ELF-1 (cell line): ENCODE measurements around the gene ITFG1.
"Not testable (repeated sequence)": the region's sequence is repeated elsewhere in the genome, so short reads cannot be mapped to it uniquely, and the experiment has no call there.

ENCODE experiments used
- DNase-seq: peaks from one replicate; pipeline ENCODE4 v3.0.0-alpha.2; 2016; ENCODE audit warnings: low read depth, low spot score

The ITFG1 gene

DNA sequence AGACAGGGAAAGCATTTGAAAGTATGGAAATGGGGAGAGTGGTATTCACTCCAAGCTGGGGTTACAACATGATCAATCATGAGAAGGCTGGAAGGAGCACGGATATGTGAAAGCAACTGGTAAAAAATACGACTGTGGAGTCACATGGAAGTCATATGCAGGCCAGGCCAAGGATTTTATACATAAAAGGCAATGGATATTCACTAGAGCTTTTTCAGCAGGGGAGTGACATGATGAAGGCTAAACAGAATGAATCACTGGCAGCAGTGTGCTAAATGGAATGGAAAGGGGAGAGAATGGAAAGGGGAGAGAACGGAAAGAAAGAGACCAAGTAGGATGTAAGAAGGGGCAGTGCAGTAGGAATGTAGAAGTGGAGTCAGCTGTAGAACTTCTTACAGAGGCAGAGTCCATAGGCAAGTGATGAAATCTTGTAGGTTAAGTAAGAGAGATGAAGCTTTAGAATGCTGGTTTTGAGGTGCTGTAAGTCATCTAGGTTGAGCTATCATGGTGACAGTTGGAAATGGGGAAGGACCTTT is 304.1 kb downstream of the ITFG1 start:
- no peak for DNase-seq

GRCh38 chr16:47152501-47152900 is 308.4 kb downstream of the ITFG1 start:
- DNase-seq, result not testable (repeated sequence)

- no peak for DNase-seq
Observed at GRCh38 chr16:47150067-47150466, 310.8 kb downstream of the ITFG1 start.

GRCh38 chr16:47144559-47144877 is 316.3 kb downstream of the ITFG1 start:
- no peak for DNase-seq

DNA sequence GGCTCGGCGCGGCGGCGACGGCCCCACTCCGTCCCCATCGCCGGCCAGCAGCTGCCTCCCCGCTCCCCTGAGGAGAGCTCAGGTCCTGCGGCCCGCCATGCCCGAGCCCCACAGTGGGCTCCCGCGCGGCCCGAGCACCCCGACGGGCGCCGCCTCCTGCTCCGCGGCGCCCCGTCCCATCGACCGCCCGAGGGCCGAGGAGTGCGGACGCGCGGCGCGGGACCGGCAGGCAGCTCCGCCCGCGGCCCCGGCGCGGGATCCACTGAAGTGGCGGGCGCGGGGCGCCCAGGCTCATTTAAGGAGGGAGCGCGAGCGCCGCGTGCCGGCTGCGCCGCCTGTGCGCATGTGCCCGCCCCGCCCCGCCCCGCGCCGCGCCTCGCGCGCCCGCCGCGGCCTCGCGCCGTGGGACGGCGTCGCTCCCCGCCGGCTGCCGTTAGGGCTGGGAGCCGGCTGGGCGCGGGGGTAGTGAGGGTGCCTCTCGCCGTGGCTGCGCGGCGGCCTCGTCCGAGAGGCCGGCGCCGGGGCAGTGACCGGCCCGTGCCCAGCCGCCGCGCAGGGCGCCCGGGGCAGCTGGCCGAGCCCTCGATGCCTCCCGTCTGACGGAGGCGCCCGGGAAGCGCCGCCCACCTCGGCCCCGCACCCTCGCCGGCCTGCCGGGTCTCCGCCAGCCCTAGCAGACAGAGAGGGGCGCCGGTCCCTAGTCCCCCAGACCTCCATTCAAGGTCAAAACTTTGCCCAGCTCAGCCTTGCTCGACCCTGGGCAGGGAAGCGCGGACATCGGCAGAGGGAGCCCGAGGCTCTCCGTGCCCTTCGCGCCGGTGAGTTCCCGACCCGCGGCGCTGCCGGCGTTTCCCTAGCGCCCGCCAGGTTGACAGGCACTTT is 316.9 kb downstream of the ITFG1 start, which contains the start of gene NETO2:
Gene NETO2 (minus strand): TSS at position 269 of the 882 bp plus-strand sequence. CDS start 333 bp downstream, outside the sequence.
- DNase-seq, result peak; percentile 77

GRCh38 chr16:47142821-47143676 is 317.8 kb downstream of the ITFG1 start:
- peak; percentile 91 for DNase-seq

DNA sequence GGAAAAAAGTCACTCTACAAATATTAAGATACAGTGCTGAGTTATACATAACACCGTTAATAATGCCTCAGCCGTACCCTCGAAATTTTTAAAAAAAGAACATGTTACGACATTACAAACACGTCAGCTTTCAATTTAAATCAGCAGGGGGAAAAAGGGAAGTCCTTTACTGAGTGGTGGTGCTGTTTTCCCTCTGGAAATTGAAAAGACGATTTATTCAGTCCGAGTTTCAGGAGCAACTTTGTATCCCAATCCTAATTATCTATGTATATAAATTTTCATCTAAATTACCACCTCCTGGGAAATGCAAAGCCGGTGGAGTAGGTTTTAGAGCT is 318.4 kb downstream of the ITFG1 start:
- peak; percentile 23 for DNase-seq

- DNase-seq, result peak; percentile 91
Observed at GRCh38 chr16:47141773-47142485, 318.9 kb downstream of the ITFG1 start.

DNA sequence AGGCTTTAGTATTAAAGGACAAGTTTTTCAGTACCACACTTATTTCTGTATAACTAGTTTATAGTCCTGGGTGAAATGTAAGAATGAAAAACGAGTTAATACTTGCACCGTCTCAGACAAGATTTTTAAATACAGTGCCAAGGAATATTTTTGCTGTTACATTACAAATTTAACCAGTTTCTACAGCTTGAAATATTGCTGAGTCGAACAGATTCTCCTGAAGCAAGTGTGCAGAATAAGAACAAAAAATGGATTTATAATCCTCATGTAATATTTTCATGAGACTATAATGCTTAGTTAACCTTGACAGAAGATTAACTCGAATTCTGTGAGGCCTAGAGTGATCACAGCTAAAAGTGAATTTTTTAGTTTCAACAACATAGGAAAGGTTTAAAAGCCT is 320.2 kb downstream of the ITFG1 start:
- no peak for DNase-seq

- DNase-seq, result no peak
Observed at GRCh38 chr16:47139561-47140185, 321.2 kb downstream of the ITFG1 start.

DNA sequence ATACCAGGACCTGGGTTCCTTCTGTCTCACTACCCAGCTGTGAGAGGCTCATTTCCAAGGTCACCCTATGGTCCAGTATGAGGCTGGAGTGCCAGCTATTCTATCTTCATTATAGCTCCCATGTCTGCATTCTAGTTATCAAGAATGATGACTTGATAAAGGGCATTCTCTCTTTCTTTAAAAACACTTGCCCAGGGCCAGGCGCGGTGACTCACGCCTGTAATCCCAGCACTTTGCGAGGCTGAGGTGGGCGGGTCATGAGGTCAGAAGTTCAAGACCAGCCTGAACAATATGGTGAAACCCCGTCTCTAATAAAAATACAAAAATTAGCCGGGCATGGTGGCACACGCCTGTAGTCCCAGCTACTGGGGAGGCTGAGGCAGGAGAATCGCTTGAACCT is 322.9 kb downstream of the ITFG1 start:
- not testable (repeated sequence) for DNase-seq

DNA sequence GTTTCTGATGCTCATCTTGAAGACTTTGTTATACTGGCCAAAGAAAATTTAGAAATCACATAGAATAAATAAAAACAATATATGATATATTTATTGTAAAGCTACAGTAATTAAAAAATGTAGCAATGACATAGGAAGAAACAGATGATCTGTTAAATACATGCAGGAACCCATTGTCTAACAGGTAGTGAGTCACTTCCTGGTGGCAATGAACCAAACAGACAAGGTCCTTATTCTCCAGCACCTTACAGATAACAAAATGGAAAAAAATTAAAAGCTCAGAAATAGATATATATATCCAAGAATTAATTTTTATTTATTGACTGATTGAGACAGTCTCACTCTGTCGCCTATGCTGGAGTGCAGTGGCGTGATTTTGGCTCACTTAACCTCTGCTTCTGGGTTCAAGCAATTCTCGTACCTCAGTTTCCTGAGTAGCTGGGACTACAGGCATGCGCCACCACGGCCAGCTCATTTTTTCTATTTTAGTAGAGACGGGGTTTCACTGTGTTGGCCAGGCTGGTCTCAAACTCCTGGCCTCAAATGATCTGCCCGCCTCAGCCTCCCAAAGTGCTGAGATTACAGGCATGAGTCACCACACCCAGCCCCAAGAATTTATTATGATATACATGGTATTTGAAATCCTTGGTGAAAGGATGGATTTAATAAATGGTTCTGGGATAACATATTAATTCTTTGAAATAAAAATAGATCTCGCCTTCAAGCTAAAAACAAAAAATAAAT is 324.6 kb downstream of the ITFG1 start:
- DNase-seq, result no peak

- DNase-seq, result no peak
Observed at GRCh38 chr16:47134550-47134949, 326.3 kb downstream of the ITFG1 start.

DNA sequence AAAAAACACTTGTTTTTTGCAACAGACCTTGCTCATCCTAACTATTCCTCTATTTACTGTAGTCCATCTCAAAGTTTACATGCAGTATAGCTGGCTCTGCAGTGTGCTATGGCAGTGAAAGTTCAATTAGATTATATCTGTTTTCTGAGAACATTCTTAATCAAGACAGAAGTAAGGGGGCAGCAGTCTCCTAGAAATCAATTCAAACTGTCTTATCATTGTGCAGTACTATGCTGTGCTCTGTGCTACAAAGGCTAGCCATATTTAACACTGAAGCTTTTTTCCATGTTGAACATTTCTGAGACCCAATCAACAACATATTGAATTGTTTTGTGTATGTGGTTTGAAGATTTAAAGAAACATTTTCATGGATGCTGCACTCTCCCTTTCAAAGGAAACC is 328.6 kb downstream of the ITFG1 start:
- no peak for DNase-seq

DNA sequence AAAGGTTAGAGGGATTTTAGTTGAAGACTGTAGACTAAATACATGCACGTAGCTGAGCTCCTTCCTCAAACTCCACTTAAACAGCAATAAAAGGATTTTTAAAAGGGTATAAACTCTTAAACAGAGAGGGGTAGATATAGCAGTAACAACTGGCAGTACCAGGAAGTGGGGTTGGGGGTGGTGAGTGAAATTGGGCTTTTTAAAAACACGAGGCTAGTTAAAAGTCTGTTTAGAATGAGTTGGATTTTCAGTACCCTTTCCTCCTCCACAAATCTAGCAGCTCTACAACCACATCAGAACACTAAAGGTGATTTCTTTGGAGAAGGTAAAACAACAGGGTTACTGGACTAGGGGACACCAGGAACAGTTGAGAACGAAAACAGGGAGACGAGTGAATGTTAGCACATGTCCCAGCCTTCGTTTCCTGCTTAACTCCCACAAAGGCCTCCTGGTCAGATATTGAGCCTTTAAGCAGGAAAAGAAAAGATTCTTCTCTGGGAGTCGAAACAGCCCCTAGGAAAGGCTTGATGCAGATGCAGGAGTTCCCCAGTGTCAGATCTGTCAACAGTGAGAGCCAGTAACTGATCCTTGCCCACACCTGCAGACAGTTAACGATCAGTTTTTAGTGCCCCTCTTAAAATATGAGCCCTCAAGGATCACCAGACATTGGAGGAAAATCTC is 331.0 kb downstream of the ITFG1 start:
- no peak for DNase-seq

GRCh38 chr16:47127541-47127940 is 333.3 kb downstream of the ITFG1 start:
- no peak for DNase-seq

GRCh38 chr16:47125757-47126156 is 335.1 kb downstream of the ITFG1 start:
- no peak for DNase-seq

DNA sequence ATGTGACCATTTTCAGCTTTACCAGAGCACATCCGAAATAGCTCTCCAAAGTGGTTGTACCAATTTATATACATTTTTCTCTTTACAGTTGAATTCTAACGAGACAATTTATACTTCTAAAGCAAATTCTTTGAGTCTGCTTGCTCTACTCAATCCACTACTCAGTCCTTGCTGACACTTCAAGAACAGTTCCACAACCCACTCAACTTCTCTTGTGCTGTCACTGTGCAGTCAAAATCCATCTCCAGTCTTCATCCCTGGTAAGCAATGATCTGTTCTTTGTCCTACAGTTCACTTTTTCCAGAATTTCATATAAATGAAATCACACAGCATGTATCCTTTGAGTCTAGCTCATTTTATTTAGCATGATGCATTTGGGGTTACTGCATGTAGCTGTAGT is 347.7 kb downstream of the ITFG1 start:
- no peak for DNase-seq

DNA sequence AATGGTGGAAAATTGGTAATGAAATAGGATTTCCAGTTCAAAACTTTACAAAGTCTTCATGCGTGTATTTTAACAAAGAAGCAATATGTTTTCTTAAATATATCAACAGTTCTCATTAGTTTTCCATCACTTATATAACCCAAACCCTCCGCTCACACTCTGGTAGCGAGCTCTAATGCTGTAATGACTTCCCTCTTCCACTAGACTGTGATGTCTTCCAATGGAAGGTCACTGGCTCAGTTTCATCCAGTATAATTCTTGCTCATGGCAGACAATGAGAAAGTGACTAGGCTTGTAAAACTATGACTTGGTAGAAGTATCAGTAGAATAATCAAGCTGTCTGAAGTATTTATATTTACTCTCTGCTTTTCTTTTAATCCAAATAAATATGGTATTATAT is 349.9 kb downstream of the ITFG1 start:
- DNase-seq, result no peak

GRCh38 chr16:47109361-47109760 is 351.5 kb downstream of the ITFG1 start:
- no peak for DNase-seq
